HEK293T (cell line): ENCODE data around the gene NOTCH2.

Source experiments
- CTCF ChIA-PET: fragments of 350-600 bp; formaldehyde crosslinking; extraction: SDS; loops from one replicate; lab custom pipeline; 2021; ENCODE audit warnings: antibody characterized with exemption, inconsistent platforms; lab: Yijun Ruan, JAX
- POLR2A ChIA-PET: fragments of 350-600 bp; formaldehyde crosslinking; extraction: SDS; loops from one replicate; lab custom pipeline; 2020; ENCODE audit warnings: antibody characterized with exemption, inconsistent platforms; lab: Yijun Ruan, JAX
- DNase-seq: peaks from one replicate; pipeline ENCODE4 v3.0.0; 2012; ENCODE audit warnings: mixed read lengths; ENCODE audit errors: extremely low spot score
- ARNT ChIP-seq: fragments of 450-650 bp; IDR thresholded peaks from 2 replicates; pipeline ENCODE4 v1.6.1; 2017; ENCODE audit warnings: mild to moderate bottlenecking
- BHLHE40 ChIP-seq: fragments of 450-650 bp; IDR thresholded peaks from 2 replicates; pipeline ENCODE4 v1.6.1; 2016; ENCODE audit warnings: mild to moderate bottlenecking, moderate library complexity, borderline replicate concordance
- CTBP1 ChIP-seq: fragments of 450-650 bp; IDR thresholded peaks from 2 replicates; pipeline ENCODE4 v1.6.1; 2016; ENCODE audit warnings: borderline replicate concordance
- ELF4 ChIP-seq: fragments of 450-650 bp; IDR thresholded peaks from 2 replicates; pipeline ENCODE4 v1.6.1; 2017; ENCODE audit warnings: antibody characterized with exemption
- FOXA1 ChIP-seq: fragments of 450-650 bp; IDR thresholded peaks from 2 replicates; pipeline ENCODE4 v1.6.1; 2016; ENCODE audit warnings: mild to moderate bottlenecking
- FOXK2 ChIP-seq: fragments of 450-650 bp; IDR thresholded peaks from 2 replicates; pipeline ENCODE4 v1.6.1; 2016; ENCODE audit warnings: mild to moderate bottlenecking
- FOXM1 ChIP-seq: fragments of 450-650 bp; IDR thresholded peaks from 2 replicates; pipeline ENCODE4 v1.6.1; 2017; ENCODE audit warnings: mild to moderate bottlenecking, borderline replicate concordance
- HDGF ChIP-seq: fragments of 450-650 bp; IDR thresholded peaks from 2 replicates; pipeline ENCODE4 v1.6.1; 2017; ENCODE audit warnings: antibody characterized with exemption, borderline replicate concordance
- L3MBTL2 ChIP-seq: fragments of 450-650 bp; conservative IDR thresholded peaks from 2 replicates; pipeline ENCODE4 v1.6.1; 2016; ENCODE audit warnings: mild to moderate bottlenecking
- LEF1 ChIP-seq: fragments of 450-650 bp; IDR thresholded peaks from 2 replicates; pipeline ENCODE4 v1.6.1; 2017; ENCODE audit warnings: mild to moderate bottlenecking, borderline replicate concordance
- NFRKB ChIP-seq: fragments of 450-650 bp; IDR thresholded peaks from 2 replicates; pipeline ENCODE4 v1.6.1; 2016; ENCODE audit warnings: mild to moderate bottlenecking, moderate library complexity
- SP1 ChIP-seq: fragments of 450-650 bp; IDR thresholded peaks from 2 replicates; pipeline ENCODE4 v1.6.1; 2017
- SUZ12 ChIP-seq: fragments of 450-650 bp; IDR thresholded peaks from 2 replicates; pipeline ENCODE4 v1.6.1; 2016; ENCODE audit warnings: mild to moderate bottlenecking
- TARDBP ChIP-seq: fragments of 450-650 bp; IDR thresholded peaks from 2 replicates; pipeline ENCODE4 v1.6.1; 2016
- ZNF384 ChIP-seq: fragments of 450-650 bp; IDR thresholded peaks from 2 replicates; pipeline ENCODE4 v1.6.1; 2016
- TF ChIP-seq, protein P1 (sequence below): fragments of 450-650 bp; IDR thresholded peaks from 2 replicates; pipeline ENCODE4 v1.6.1; 2016

Gene NOTCH2

DNA sequence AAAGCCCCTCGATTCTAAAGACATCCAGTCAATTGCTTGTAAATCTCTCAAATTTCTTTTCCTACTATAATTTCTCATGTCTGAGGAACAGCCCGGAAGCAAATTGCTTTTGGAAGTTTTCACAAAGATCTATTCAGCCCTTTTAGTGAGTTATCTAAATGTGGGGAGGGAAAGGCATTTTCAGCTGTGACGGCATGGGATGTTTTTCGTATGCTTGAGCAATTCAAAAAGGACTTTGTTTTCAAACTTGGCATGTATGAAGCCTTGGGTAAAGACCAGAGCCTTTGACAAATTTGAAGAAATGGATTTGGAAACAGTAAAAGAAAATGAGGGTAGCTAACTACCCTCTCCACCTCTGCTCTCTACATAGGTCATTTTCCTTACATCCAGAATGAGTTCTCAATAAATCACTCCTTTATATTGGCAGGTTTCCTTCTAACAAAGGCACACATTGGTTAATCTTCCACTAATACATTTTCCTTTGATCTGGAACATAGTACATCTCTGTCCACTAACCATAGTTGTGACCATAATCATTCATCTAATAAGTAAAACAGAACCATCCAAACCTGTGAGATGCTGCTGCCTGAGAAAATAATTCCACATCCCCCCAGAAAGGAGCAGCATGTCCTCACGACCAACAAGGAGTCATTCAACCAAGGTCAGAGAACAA, 107.0 kb downstream of the NOTCH2 start:
- TF ChIP-seq HDGF, result no peak
- TF ChIP-seq, protein P1, sequence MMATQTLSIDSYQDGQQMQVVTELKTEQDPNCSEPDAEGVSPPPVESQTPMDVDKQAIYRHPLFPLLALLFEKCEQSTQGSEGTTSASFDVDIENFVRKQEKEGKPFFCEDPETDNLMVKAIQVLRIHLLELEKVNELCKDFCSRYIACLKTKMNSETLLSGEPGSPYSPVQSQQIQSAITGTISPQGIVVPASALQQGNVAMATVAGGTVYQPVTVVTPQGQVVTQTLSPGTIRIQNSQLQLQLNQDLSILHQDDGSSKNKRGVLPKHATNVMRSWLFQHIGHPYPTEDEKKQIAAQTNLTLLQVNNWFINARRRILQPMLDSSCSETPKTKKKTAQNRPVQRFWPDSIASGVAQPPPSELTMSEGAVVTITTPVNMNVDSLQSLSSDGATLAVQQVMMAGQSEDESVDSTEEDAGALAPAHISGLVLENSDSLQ, result no peak
- no peak for TF ChIP-seq FOXK2
- no peak for TF ChIP-seq TARDBP
- TF ChIP-seq NFRKB, result no peak
- no peak for TF ChIP-seq ELF4
- TF ChIP-seq CTBP1, result no peak
- ChIA-PET CTCF (no interaction called here), POLR2A (no interaction called here)
- DNase-seq, result no peak

DNA sequence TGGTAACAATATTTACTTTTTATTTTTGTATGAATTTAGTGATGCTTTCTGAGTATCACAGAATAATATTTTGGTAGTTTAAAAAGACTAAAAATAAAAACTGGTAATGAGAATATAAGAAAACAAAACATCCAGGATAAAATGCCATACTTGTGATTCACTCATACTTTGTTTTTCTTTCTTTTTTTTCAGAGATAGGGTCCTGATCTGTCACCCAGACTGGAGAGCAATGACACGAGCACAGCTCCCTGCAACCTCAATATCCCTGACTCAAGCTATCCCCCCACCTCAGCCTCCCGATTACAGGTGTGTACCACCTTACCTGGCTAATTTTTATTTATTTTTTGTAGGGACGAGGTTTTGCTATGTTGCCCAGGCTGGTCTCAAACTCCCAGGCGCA, 109.0 kb downstream of the NOTCH2 start:
- DNase-seq, result no peak
- POLR2A ChIA-PET, result no interaction called here
- CTCF ChIA-PET, result interaction anchor here (1.2 kb wide), 1 partner anchor 8 kb away, joined by 6 read pairs; no protein-coding TSS in a partner anchor
- TF ChIP-seq FOXK2, result no peak
- no peak for TF ChIP-seq ELF4
- TF ChIP-seq ARNT, result no peak
- TF ChIP-seq SP1, result no peak
- no peak for TF ChIP-seq SUZ12
- TF ChIP-seq HDGF, result no peak
- no peak for TF ChIP-seq BHLHE40
- no peak for TF ChIP-seq FOXA1
- no peak for TF ChIP-seq ZNF384
- no peak for TF ChIP-seq CTBP1
- TF ChIP-seq, protein P1, result no peak
- no peak for TF ChIP-seq LEF1
- no peak for TF ChIP-seq TARDBP
- TF ChIP-seq L3MBTL2, result no peak
- no peak for TF ChIP-seq FOXM1
- TF ChIP-seq NFRKB, result no peak

DNA sequence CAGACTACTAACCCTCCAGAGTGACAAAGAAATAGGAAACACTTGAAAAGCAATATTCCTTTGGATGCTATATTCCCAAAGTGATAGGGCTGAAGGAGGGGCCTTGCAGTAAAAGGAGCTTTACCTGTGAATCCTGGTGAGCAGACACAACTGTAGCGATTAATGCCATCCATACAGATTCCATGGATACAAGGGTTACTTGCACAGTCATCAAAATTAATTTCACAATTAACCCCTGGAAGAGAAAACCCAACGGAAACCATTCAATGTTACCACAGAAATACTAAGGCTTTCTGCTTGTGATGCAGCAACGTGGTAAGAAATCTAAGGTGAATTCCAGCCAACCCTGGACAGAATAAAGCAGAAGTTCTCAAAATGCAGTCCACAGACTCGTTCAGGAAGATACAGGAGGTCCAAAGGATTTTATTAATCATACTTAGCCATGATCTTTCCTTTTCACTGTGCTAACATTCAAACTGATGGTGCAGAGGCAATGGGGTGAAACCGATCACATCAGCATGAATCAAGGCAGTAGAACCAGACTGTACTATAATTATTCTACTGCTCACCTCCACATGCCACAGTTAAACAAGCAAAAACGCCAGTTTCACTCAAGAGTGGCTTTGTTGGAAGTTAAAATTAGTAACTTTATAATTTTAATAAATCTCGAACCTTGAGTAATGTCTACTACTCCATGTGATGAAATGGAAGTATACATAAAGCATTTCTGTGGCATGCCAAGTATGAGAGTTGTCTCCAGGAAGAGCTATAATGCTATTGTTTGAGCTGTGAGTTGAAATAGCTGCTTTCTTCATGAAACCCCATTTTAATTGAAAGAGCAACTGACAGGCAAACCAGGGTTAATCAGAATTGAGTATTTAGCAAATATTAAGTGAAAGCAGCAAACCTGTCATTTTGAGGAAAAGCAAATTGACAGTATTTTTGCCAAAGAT, 109.9 kb downstream of the NOTCH2 start:
- no peak for TF ChIP-seq NFRKB
- TF ChIP-seq TARDBP, result no peak
- TF ChIP-seq ARNT, result no peak
- TF ChIP-seq FOXK2, result no peak
- TF ChIP-seq, protein P1, result no peak
- no peak for TF ChIP-seq FOXA1
- no peak for TF ChIP-seq L3MBTL2
- no peak for TF ChIP-seq HDGF
- no peak for TF ChIP-seq BHLHE40
- no peak for TF ChIP-seq FOXM1
- no peak for TF ChIP-seq SP1
- TF ChIP-seq LEF1, result no peak
- no peak for TF ChIP-seq ELF4
- TF ChIP-seq SUZ12, result no peak
- ChIA-PET POLR2A (no interaction called here), CTCF (interaction anchor here (1.2 kb wide), 1 partner anchor 9 kb away, joined by 6 read pairs; no protein-coding TSS in a partner anchor)
- DNase-seq, result no peak

DNA sequence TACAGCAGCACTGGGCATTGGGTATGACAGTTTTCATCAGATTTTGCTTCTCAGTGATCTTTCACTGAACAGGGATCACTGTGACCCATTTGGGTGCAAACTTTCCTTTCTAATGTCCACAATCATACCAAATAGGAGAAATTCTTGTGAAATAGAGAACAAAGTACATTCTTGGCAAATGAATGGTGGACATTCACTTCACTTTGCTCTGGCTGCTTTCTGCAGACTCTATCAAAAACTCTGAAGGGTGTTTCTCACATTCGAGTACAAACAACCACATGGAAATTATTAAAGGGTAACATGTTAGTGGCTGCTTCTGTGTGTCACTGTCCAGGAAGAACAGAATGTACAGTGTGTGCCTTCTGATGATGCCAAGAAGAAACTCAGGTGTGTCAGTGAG, 111.2 kb downstream of the NOTCH2 start:
- CTCF ChIA-PET, result no interaction called here
- DNase-seq, result no peak
- TF ChIP-seq L3MBTL2 (no peak), BHLHE40 (no peak), FOXK2 (no peak), CTBP1 (no peak), FOXA1 (no peak), ARNT (no peak), HDGF (no peak), ELF4 (no peak), SP1 (no peak), ZNF384 (no peak), LEF1 (no peak), SUZ12 (no peak), FOXM1 (no peak)
- TF ChIP-seq, protein P1, result no peak
- POLR2A ChIA-PET, result no interaction called here

DNA sequence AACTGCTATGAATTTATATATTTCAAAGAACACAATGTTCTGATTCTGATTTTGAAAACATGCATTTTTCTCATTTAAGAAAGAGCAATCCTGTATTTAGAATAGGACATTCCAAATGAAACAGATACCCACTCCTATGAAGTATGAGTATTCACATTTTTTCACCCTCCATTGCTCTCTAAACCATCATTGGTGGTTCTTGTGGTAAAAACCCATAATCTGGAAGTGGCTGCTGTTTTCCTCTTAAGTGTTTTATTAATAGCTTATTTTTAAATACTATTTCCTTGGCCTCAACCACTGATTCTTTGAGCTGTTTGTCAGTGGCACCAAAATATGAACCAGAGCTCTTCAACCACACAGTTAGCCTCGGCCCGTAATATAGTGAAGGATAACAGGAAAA, 113.2 kb downstream of the NOTCH2 start:
- TF ChIP-seq TARDBP (no peak), FOXK2 (no peak), BHLHE40 (no peak), L3MBTL2 (no peak), LEF1 (no peak), SP1 (no peak), CTBP1 (no peak), ELF4 (no peak), HDGF (no peak), ZNF384 (no peak), FOXM1 (no peak), FOXA1 (no peak), NFRKB (no peak), SUZ12 (no peak)
- TF ChIP-seq, protein P1, result no peak
- CTCF ChIA-PET, result no interaction called here
- POLR2A ChIA-PET, result no interaction called here
- no peak for DNase-seq
